ENCODE results near the gene TNIK.

The TNIK gene

GRCh38 chr3:171236265-171237008 lies 223.8 kb downstream of the TNIK start:
- DNase-seq (ENCODE audit: extremely low read depth, low read depth), result no peak
- TF ChIP-seq, protein P1, sequence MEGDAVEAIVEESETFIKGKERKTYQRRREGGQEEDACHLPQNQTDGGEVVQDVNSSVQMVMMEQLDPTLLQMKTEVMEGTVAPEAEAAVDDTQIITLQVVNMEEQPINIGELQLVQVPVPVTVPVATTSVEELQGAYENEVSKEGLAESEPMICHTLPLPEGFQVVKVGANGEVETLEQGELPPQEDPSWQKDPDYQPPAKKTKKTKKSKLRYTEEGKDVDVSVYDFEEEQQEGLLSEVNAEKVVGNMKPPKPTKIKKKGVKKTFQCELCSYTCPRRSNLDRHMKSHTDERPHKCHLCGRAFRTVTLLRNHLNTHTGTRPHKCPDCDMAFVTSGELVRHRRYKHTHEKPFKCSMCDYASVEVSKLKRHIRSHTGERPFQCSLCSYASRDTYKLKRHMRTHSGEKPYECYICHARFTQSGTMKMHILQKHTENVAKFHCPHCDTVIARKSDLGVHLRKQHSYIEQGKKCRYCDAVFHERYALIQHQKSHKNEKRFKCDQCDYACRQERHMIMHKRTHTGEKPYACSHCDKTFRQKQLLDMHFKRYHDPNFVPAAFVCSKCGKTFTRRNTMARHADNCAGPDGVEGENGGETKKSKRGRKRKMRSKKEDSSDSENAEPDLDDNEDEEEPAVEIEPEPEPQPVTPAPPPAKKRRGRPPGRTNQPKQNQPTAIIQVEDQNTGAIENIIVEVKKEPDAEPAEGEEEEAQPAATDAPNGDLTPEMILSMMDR (IDR thresholded peaks at IDR 0.05; ENCODE audit: low read depth, low read length), result no peak

DNA sequence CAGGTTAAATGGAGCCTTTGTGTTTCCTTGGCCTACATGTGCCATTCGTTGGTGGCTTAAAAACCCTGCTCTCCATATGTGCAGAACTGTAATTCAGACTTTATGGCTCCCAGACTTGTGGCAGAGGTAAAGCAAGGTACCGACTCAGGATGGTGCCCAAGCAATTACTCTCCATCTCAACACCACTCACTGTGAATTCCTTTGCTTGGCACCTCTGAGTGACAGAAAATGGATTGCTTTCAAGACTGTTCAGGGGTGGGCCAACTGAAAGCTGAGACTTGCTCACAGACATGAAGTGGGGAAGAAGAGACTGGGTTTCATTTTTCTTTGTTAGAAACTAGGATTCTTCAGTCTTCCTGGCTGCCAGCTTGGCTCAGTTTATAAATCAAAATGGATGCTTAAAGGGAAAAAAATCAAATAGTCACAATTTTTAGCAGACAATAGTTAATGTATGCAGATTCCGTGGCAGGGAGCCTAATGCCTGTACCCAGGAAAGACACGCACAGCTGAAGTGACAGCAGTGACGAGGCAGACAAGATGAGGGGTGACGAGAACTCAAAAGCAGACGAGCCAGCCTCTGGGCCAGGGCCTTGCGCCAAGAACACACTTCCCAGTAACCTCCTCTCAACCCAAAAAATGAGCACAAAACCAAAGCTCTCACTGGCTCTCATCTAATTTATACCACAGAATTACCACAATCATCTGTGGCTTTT lies 225.8 kb downstream of the TNIK start:
- TF ChIP-seq, protein P1 (IDR thresholded peaks at IDR 0.05; ENCODE audit: low read depth, low read length), result no peak
- DNase-seq (ENCODE audit: extremely low read depth, low read depth), result no peak

DNA sequence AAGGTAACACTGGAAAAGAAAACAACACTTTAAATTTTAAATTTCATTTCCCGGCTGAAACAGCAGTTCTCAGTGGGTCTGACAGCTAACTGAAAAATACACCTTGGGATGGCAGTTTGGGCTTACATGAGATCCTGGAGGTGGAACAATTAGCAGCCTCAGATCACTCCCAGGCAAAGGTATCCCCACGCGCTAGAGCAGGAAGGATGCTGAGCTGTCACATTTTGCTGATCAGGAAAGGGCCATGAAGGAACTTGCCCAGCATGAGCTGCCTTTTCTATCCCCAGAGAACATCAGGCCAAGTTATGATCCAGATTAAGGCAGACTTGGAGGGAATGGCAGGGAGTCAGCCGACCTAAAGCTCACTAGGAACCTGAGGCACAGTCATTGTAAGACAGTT lies 228.8 kb downstream of the TNIK start:
- TF ChIP-seq, protein P1 (IDR thresholded peaks at IDR 0.05; ENCODE audit: low read depth, low read length), result no peak
- DNase-seq (ENCODE audit: extremely low read depth, low read depth), result no peak

- TF ChIP-seq, protein P1 (IDR thresholded peaks at IDR 0.05; ENCODE audit: low read depth, low read length), result no peak
- DNase-seq (ENCODE audit: extremely low read depth, low read depth), result no peak
Measured at GRCh38 chr3:171230865-171231264, 229.3 kb downstream of the TNIK start.

- TF ChIP-seq, protein P1 (IDR thresholded peaks at IDR 0.05; ENCODE audit: low read depth, low read length), result no peak
Measured at GRCh38 chr3:171229173-171229572, 231.0 kb downstream of the TNIK start.

GRCh38 chr3:171228240-171228639 lies 232.0 kb downstream of the TNIK start:
- TF ChIP-seq, protein P1 (IDR thresholded peaks at IDR 0.05; ENCODE audit: low read depth, low read length), result no peak
- DNase-seq (ENCODE audit: extremely low read depth, low read depth), result no peak

More at GRCh38 chr3:171229173-171229572, 231.0 kb downstream of the TNIK start:
- DNase-seq (ENCODE audit: extremely low read depth, low read depth), result no peak

DNA sequence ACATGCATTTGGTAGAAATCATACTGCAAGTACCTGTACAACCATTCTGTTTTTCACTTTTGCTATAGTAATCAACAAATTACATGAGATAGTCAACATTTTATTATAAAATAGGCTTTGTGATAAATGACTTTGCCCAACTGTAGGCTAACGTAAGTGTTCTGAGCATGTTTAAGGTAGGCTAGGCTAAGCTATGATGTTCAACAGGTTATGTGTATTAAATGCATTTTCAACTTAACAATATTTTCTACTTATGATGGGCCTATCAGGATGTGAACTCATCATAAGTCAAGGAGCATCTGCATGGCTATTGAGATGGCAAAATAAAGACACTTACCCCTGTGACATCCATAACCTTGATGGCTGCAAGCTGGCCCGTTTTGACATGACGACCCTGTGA lies 232.4 kb downstream of the TNIK start:
- TF ChIP-seq, protein P1 (IDR thresholded peaks at IDR 0.05; ENCODE audit: low read depth, low read length), result no peak
- no peak for DNase-seq (ENCODE audit: extremely low read depth, low read depth)

Measured in AG09319 (cell line).